Keratinocyte (primary cell): ENCODE measurements around the gene TOMM20. TPM values are rescaled to one million over a fixed set of nuclear protein-coding genes. Genes with fewer than 3 reads are reported as not detected.

ENCODE experiments used
- DNase-seq: peaks from one replicate; pipeline ENCODE4 v3.0.0-alpha.2; 2011; ENCODE audit warnings: low read depth, missing footprints, low spot score
- FAIRE-seq: peaks from 2 replicates; lab custom pipeline; 2011; peaks lifted over from hg19 to GRCh38; lab: Jason Lieb, UNC
- H2AFZ ChIP-seq: 2 replicates; pipeline ENCODE4 v1.6.0; 2012; ENCODE audit warnings: low read length, control low read depth, inconsistent platforms; ENCODE audit not compliant: control insufficient read depth
- H3K27ac ChIP-seq: 2 replicates; pipeline ENCODE4 v1.5.1; 2011; ENCODE audit warnings: low read length; ENCODE audit not compliant: control insufficient read depth, insufficient read depth
- H3K27me3 ChIP-seq: 3 replicates; pipeline ENCODE4 v1.6.0; 2011; ENCODE audit warnings: low read length; ENCODE audit not compliant: control insufficient read depth, insufficient read depth; ENCODE audit errors: extremely low read depth
- H3K36me3 ChIP-seq, 2 experiments: 2 replicates in 1 of 2; 3 replicates in 1 of 2; pipeline ENCODE4 v1.5.1; 2011; ENCODE audit warnings: low read length in 2 of 2, mild to moderate bottlenecking in 1 of 2; ENCODE audit not compliant: control insufficient read depth in 2 of 2, insufficient read depth in 2 of 2; ENCODE audit errors: extremely low read depth in 1 of 2
- H3K4me1 ChIP-seq: 3 replicates; pipeline ENCODE4 v1.5.1; 2011; ENCODE audit warnings: low read length; ENCODE audit not compliant: control insufficient read depth, insufficient read depth; ENCODE audit errors: extremely low read depth
- H3K4me2 ChIP-seq: 3 replicates; pipeline ENCODE4 v1.6.0; 2011; ENCODE audit warnings: low read depth, low read length; ENCODE audit not compliant: control insufficient read depth, insufficient read depth; ENCODE audit errors: extremely low read depth
- H3K4me3 ChIP-seq, 3 experiments: fragments of 200-600 bp in 1 of 3; sonication (generic) in 1 of 3; 2 replicates in 2 of 3; 3 replicates in 1 of 3; pipeline ENCODE4 v1.5.1; 2011 to 2016; ENCODE audit warnings: low read length in 3 of 3, mild to moderate bottlenecking in 3 of 3, control low read depth in 2 of 3, inconsistent platforms in 1 of 3, low read depth in 1 of 3, mixed read lengths in 1 of 3, mixed run types in 1 of 3, moderate library complexity in 1 of 3; ENCODE audit not compliant: control insufficient read depth in 2 of 3, insufficient read depth in 2 of 3; ENCODE audit errors: extremely low read depth in 1 of 3
- H3K79me2 ChIP-seq: 2 replicates; pipeline ENCODE4 v1.6.0; 2012; ENCODE audit warnings: low read length; ENCODE audit not compliant: control insufficient read depth, insufficient read depth
- H3K9ac ChIP-seq: 3 replicates; pipeline ENCODE4 v1.6.0; 2011; ENCODE audit warnings: low read length; ENCODE audit not compliant: control insufficient read depth, insufficient read depth; ENCODE audit errors: extremely low read depth
- H3K9me1 ChIP-seq: 3 replicates; pipeline ENCODE4 v1.6.0; 2011; ENCODE audit warnings: low read length; ENCODE audit not compliant: control insufficient read depth, insufficient read depth; ENCODE audit errors: extremely low read depth
- H3K9me3 ChIP-seq: 2 replicates; pipeline ENCODE4 v1.5.1; 2012; ENCODE audit warnings: low read depth, low read length; ENCODE audit not compliant: control insufficient read depth
- H4K20me1 ChIP-seq: 3 replicates; pipeline ENCODE4 v1.6.0; 2011; ENCODE audit warnings: low read length; ENCODE audit not compliant: control insufficient read depth, insufficient read depth; ENCODE audit errors: extremely low read depth
- EZH2 ChIP-seq: IDR thresholded peaks from one replicate; pipeline ENCODE4 v1.6.1; 2012; ENCODE audit warnings: inconsistent platforms, mild to moderate bottlenecking, low read length, moderate library complexity
- dilution Hi-C: fragments of 300-500 bp; cut with MboI; formaldehyde crosslinking; loops from one replicate; pipeline ENCODE4 v1.7.0; 2020; ENCODE audit warnings: low sequenced_read_pairs; ENCODE audit not compliant: extremely low pct_ligation_motif_present
- polyA plus RNA-seq, 5 experiments: library from polyadenylated mRNA; depleted of rRNA in 3 of 5; stranded (reverse) in 3 of 5; stranded (forward) in 1 of 5; unstranded in 1 of 5; fragments of >200 nt; gene quantifications; 1 replicate in 1 of 5; 2 replicates in 3 of 5; 3 replicates in 1 of 5; pipeline versions ENCODE4 v1.2.1 to v1.2.3, GENCODE V29; 2011 to 2012; ENCODE audit warnings: missing spikeins in 2 of 5, low read depth in 1 of 5, low replicate concordance in 1 of 5
- TF ChIP-seq, protein P1 (sequence below), 3 experiments: IDR thresholded peaks in 1 of 3; conservative IDR thresholded peaks in 1 of 3; optimal IDR thresholded peaks in 1 of 3; 2 replicates in 2 of 3; 3 replicates in 1 of 3; pipeline versions ENCODE3 to v1.5.1; 2011; ENCODE audit warnings: low read length in 3 of 3, mild to moderate bottlenecking in 3 of 3, moderate library complexity in 2 of 3, control low read depth in 1 of 3, inconsistent platforms in 1 of 3; ENCODE audit not compliant: insufficient read depth in 2 of 3; ENCODE audit errors: extremely low read depth in 1 of 3

TOMM20 gene
- polyA plus RNA-seq, 1 donor (not counting 4 experiments of a cell fraction or from before 2014, with no cell fraction given), result 140 TPM

DNA sequence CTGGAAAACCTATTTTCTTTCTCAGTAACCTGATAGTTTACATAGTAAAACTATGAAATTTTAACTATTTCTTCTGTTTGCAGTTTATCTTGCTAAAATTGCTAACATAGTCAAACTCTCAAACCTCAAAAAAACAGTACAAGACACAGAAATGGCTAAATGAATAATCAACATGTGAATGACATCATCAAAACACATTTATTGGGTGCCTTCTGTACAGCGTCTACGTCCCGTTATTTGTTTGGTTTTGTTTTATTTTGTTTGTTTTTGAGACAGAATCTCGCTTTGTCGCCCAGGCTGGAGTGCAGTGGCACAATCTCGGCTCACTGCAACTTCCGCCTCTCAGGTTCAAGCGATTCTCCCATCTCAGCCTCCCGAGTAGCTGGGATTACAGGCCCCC, 21.2 kb upstream of the TOMM20 start:
- Histone ChIP-seq H3K4me1 (no peaks in the 10 kb centered on the region), H4K20me1 (no peaks in the 10 kb centered on the region), H3K79me2 (peaks cover 13% of the 10 kb centered on the region), H3K27me3 (no peaks in the 10 kb centered on the region), H3K36me3 (peaks cover 22 to 33% of the 10 kb centered on the region in 2 experiments), H3K9ac (no peak overlapping the region), H3K9me1 (no peaks in the 10 kb centered on the region), H3K4me2 (no peak overlapping the region), H3K9me3 (no peaks in the 10 kb centered on the region), H3K27ac (no peak overlapping the region), H2AFZ (no peak overlapping the region), H3K4me3 (no peak overlapping the region)
- TF ChIP-seq, protein P1, sequence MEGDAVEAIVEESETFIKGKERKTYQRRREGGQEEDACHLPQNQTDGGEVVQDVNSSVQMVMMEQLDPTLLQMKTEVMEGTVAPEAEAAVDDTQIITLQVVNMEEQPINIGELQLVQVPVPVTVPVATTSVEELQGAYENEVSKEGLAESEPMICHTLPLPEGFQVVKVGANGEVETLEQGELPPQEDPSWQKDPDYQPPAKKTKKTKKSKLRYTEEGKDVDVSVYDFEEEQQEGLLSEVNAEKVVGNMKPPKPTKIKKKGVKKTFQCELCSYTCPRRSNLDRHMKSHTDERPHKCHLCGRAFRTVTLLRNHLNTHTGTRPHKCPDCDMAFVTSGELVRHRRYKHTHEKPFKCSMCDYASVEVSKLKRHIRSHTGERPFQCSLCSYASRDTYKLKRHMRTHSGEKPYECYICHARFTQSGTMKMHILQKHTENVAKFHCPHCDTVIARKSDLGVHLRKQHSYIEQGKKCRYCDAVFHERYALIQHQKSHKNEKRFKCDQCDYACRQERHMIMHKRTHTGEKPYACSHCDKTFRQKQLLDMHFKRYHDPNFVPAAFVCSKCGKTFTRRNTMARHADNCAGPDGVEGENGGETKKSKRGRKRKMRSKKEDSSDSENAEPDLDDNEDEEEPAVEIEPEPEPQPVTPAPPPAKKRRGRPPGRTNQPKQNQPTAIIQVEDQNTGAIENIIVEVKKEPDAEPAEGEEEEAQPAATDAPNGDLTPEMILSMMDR (optimal IDR thresholded peaks at IDR 0.05 in 1 of 3, IDR thresholded peaks at IDR 0.05 in 1 of 3, conservative IDR thresholded peaks at IDR 0.05 in 1 of 3; ENCODE audit: extremely low read depth in 1 of 3, insufficient read depth in 2 of 3, low read length in 3 of 3), result no peak
- TF ChIP-seq EZH2, result no peak
- FAIRE-seq (no peak), DNase-seq (no peak)
- dilution Hi-C loops, result no loop called here

DNA sequence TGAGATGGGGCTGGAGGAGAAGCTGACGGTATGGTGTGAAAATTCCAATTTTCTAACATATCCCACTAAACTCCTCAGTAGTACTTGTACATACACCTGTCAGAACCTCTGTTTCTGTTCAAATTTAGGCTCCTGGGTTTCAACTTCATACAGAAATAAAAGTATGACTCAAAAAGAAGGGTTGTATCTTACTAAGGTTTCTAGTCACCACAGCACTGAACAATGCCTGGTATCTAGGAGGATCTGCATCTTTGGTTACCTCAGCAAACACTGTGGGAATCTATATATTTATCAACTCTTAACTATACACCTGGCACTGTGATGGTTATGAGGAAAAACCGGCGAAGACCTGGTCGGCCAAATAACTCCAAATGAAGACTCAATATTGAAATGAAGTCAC, 18.6 kb upstream of the TOMM20 start:
- DNase-seq, result no peak
- dilution Hi-C loops, result no loop called here
- Histone ChIP-seq H4K20me1 (no peaks in the 10 kb centered on the region), H3K79me2 (peaks cover 15% of the 10 kb centered on the region), H2AFZ (no peak overlapping the region), H3K4me1 (no peaks in the 10 kb centered on the region), H3K9ac (no peak overlapping the region), H3K4me2 (no peak overlapping the region), H3K27ac (no peak overlapping the region), H3K9me3 (no peaks in the 10 kb centered on the region), H3K9me1 (no peaks in the 10 kb centered on the region), H3K36me3 (peaks cover 20 to 26% of the 10 kb centered on the region in 2 experiments), H3K4me3 (no peak overlapping the region), H3K27me3 (no peaks in the 10 kb centered on the region)
- FAIRE-seq, result no peak
- TF ChIP-seq, protein P1 (optimal IDR thresholded peaks at IDR 0.05 in 1 of 3, IDR thresholded peaks at IDR 0.05 in 1 of 3, conservative IDR thresholded peaks at IDR 0.05 in 1 of 3; ENCODE audit: extremely low read depth in 1 of 3, insufficient read depth in 2 of 3, low read length in 3 of 3), result no peak
- TF ChIP-seq EZH2, result no peak
